HG03108 (cell line): ENCODE results near the gene NR6A1.

ENCODE experiments used
- ATAC-seq: cut with Tn5 transposase; IDR thresholded peaks from one replicate; pipeline ENCODE4 v1.9.1; 2021; ENCODE audit warnings: moderate library complexity; ENCODE audit not compliant: unreplicated experiment

Gene NR6A1

GRCh38 chr9:124541824-124542223 is 229.3 kb downstream of the NR6A1 start:
- no peak for ATAC-seq

- ATAC-seq: no peak
These were observed 233.2 kb downstream of the NR6A1 start for GRCh38 chr9:124537926-124538325.

GRCh38 chr9:124535846-124536245 is 235.3 kb downstream of the NR6A1 start:
- ATAC-seq: no peak

GRCh38 chr9:124532897-124533296 is 238.2 kb downstream of the NR6A1 start:
- ATAC-seq: no peak

GRCh38 chr9:124531115-124531514 is 240.0 kb downstream of the NR6A1 start:
- no peak for ATAC-seq

DNA sequence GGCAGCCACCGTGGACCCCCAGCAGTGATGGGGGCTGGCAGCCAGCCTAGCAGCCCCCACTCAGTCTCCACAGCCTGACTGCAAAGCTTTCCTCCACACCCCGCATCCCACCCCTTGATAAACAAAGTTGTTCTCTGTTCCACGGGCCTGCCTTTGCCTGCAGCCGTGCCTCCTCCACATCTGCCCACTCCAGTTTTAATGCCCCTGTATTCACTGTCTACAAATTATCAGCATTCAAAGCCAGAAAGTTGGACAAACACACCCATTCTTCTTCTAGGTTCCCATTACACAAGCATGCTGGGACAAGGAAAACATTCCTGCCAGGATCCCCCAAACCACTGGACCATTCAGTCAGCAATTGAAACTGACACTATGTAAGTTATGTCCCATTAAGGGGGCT is 240.9 kb downstream of the NR6A1 start:
- no peak for ATAC-seq

DNA sequence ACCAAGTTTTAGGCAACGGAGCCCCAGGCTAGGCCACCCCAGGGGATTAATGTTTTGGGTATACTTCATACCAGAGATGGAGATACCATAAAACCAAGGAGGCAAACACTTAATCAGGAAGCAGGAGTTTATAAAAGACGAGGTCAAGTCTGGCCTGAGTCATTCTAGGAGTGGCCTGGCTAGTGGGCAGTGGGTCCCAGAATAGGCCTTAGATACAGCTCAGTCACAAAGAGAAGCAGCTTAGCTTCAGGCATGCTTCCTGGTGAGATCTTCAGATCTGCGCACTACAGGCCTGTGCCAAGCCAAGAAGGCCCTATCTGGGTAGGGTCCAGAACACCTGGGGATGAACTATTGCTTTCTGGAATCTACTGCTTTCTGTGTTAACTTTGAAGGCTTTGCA is 243.3 kb downstream of the NR6A1 start:
- no peak for ATAC-seq

GRCh38 chr9:124526174-124526573 is 244.9 kb downstream of the NR6A1 start:
- no peak for ATAC-seq

GRCh38 chr9:124522121-124523098 is 248.7 kb downstream of the NR6A1 start:
- no peak for ATAC-seq

- no peak for ATAC-seq
These were observed 250.0 kb downstream of the NR6A1 start for GRCh38 chr9:124521142-124521541.

- no peak for ATAC-seq
These were observed 250.9 kb downstream of the NR6A1 start for GRCh38 chr9:124520206-124520596.

- ATAC-seq: no peak
These were observed 253.0 kb downstream of the NR6A1 start for GRCh38 chr9:124518116-124518515.

DNA sequence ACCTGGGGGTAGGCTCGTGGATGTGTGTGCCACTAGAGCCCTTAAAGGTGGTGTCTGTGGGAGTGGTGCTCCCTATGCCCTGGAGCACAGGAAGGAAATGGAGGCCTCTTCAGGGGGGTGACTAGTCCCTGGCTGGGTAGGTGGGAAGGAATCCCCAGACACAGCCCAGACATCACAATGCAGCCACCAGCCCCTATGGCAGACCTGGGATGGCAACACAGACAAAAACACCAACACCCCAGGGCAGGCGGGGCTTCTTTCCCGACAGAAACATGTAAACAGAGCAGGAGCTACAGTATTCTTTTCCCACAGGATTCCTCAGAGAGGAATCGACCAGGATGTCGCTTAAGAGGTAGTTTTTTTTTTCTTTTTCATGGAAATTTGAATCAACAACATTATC is 253.5 kb downstream of the NR6A1 start:
- no peak for ATAC-seq

DNA sequence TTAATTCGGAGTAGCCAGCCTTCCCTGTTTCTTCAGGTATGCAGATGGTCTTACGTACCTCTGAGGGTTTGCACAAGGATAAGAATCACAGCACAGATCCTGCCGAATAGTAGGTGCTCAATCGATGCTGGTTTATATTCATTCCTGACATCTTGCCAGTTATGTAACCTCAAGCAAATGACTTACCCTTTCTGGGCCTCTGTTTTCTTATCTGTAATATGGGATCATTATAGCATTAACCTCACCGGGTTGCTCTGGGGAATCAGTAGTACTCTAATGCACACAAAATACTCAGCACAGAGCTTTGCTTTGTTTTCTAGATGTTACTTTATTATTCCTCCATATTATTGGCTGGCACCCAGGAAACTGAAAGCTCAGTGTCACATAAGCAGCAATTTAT is 256.2 kb downstream of the NR6A1 start:
- no peak for ATAC-seq

DNA sequence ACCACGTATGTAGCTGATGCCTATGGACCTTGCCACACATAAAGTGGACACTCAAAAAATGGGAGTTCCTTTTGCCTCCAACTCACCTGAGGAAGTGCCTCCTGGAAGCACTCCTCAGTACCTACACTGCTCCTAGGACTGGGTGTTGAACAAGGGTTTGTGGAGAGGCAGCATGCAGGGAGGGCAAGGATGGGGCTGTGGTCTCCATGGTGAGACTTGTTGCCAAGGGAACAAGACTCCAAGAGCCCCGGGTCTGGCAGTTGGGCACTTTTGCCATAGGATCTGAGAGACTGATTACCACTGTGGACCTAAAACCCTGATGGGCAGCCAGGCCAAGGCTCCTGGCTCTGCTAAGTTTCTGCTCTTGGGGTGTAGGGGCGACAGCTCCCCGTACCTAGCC is 257.0 kb downstream of the NR6A1 start:
- no peak for ATAC-seq

- ATAC-seq: no peak
These were observed 257.6 kb downstream of the NR6A1 start for GRCh38 chr9:124513376-124513994.

- ATAC-seq: no peak
These were observed 258.3 kb downstream of the NR6A1 start for GRCh38 chr9:124512806-124513204.

DNA sequence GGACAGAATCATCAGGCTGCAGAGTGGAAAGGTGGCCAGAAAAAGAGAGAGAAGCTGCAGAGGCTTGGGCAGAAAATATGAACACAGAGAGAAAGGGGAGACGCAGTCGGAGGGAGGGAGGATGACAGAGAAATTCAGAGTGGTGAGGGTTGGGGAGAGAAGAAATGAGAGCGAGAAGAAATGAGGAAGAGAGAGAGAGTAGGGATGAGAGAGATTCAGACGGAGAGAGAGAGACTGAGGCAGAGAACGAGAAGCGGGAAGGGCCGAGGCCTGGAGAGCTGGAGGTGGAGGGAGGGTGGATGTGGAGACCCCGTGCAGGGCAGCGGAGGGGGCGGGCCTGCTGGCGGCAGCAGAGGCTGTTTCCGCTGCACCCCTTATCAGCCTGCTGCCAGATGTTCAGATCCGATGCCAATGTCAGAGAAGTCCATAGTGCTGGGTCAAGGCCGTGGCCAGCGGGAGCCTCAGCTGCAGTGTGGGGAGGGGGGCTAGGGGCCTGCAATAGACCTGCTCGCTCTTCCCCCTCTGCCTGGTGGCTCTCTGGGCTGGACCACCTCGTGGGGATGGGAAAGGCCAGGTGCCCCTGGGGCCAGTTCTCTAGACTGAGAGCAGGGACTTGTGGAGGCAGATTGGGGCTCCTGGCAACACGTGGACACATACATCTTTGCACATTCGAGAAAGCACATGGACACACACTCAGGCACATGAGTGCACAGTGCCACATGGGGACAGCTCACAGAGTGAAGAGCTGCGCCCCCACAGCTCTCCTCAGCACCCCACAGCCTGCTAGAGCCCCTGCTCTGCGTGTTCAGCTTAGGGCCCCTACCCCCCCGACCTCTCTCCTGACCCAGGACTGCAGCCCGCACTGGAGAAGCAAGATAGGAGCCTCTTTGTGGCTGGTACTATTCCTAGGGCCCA is 259.0 kb downstream of the NR6A1 start:
- no peak for ATAC-seq

DNA sequence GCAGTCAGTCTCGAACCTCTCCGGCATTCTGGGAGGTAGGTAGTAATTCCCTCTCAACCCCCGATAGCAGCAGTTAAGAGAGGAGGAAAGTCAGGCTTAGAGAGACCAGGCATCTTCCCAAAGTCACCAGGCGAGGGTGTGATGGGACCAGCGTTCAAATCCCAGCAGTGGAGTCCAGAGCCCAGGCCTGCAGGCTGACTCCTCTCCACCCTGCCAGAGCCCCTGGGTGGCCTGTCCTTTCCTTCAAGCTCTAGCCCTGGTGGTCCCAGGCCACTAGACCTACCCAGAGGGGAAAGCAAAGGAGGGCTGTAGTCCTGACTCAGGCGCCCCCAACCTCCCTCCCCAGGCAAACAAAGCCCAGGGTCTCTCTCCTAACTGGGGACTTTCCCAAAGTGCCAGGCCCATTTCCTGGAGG is 259.7 kb downstream of the NR6A1 start:
- no peak for ATAC-seq

DNA sequence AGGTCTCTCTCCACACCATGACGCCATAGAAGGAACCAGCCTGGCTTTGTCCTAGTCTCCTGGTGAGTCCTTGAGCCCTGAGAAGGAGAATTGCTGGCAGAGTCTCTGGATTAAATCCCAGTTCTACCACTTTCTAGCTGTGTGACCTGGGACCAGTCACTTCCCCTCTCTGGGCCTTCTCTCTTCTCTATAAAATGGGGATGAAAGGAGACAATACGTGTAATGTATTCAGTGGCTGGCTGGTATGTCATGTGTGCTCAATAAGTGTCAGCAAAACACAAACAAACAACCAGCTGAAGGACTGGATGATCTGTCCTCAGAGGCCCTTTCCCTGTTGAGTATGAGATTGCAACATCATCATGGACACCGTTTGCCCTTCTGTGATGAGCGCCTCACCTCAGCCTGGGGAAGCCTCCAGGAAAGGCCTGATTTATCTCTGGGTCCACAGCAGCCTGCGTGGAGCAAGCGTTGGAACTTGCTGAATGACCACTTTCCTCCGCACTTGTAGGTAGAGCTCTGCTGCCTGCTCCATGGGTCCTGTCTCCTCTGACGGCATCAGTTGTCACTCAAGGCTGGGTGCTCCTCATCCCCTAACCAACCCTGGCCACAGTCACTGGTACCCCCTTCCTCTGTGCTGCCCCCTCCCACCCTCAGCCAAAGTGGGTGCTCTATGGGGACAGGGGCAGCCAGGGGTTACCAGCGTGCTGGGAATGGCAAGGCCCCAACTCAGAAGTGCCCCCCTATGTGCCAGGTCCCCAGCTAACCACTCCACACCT is 260.3 kb downstream of the NR6A1 start:
- ATAC-seq: no peak
